Left cardiac atrium (tissue), 4 donors: ENCODE measurements around the gene ZNF205. TPM values are rescaled to one million over a fixed set of nuclear protein-coding genes. Genes with fewer than 3 reads are reported as not detected.
"Not testable (repeated sequence)": the region's sequence is repeated elsewhere in the genome, so short reads cannot be mapped to it uniquely, and the experiment has no call there.

Experiments
- ATAC-seq, 2 donors: fragments of 200-7000 bp; cut with Tn5 transposase; one replicate each; pipeline ENCODE4 v1.9.1; 2020; ENCODE audit warnings: mild to moderate bottlenecking in 2 of 2, moderate library complexity in 2 of 2
- DNase-seq: peaks from one replicate; pipeline ENCODE4 v3.0.0-alpha.2; 2020
- intact Hi-C, 2 donors: fragments of 100-400 bp; cut with DNase I; formaldehyde crosslinking; loops; one replicate each; pipeline versions ENCODE4 v1.14.1 to v1.15.1; 2022 to 2023
- total RNA-seq, 2 donors: library from RNA; stranded (reverse); fragmentation: NEBNext Ultra II Directional; extraction: Animal tissue kit (Norgen Biotek cat#: 25700); gene quantifications; one replicate each; pipeline ENCODE4 v1.2.1, GENCODE V29; 2021
- donor health status: DM: no; HTN: yes; CAD: no.
- donor health status: DM: no; HTN: yes; CAD: no; lungs with severe emphysema.
- donor health status: DM: yes; HTN: yes; CAD: no.
- donor health status: Dilated cardiomyopathy.

Gene ZNF205
- total RNA-seq, 2 donors from 2014 or later = 7.0 to 7.2 TPM

GRCh38 chr16:3081957-3082356 is 30.4 kb upstream of the ZNF205 start:
- intact Hi-C loops, ATAC-seq, DNase-seq: not testable (repeated sequence)

GRCh38 chr16:3083408-3083807 is 29.0 kb upstream of the ZNF205 start:
- intact Hi-C loops = not testable (repeated sequence)

GRCh38 chr16:3084491-3084890 is 27.9 kb upstream of the ZNF205 start:
- intact Hi-C loops = no loop called here
- ATAC-seq (no peak), DNase-seq (no peak)

More at GRCh38 chr16:3083408-3083807, 29.0 kb upstream of the ZNF205 start:
- not testable (repeated sequence) for ATAC-seq, DNase-seq

- ATAC-seq (no peak), DNase-seq (no peak)
- intact Hi-C loops = no loop called here
Measured at GRCh38 chr16:3084969-3085670, 27.3 kb upstream of the ZNF205 start.

- no peak for ATAC-seq
- intact Hi-C loops = no loop called here
- DNase-seq = no peak
Measured at GRCh38 chr16:3085868-3086595, 26.4 kb upstream of the ZNF205 start.

GRCh38 chr16:3086596-3087242 is 25.7 kb upstream of the ZNF205 start:
- DNase-seq = no peak
- peak; percentile 41 to 72 for ATAC-seq
- intact Hi-C loops = no loop called here

- DNase-seq = peak; percentile 53
- intact Hi-C loops = no loop called here
- ATAC-seq = peak; percentile 60 to 76
Measured at GRCh38 chr16:3087243-3088235, 24.8 kb upstream of the ZNF205 start.

GRCh38 chr16:3088450-3088849 is 23.9 kb upstream of the ZNF205 start:
- intact Hi-C loops = no loop called here
- ATAC-seq (no peak), DNase-seq (no peak)

- ATAC-seq (no peak), DNase-seq (no peak)
- intact Hi-C loops = no loop called here
Measured at GRCh38 chr16:3088925-3089716, 23.3 kb upstream of the ZNF205 start.

- DNase-seq = no peak
- intact Hi-C loops = no loop called here
- no peak for ATAC-seq
Measured at GRCh38 chr16:3089717-3090592, 22.4 kb upstream of the ZNF205 start.

- no peak for ATAC-seq
- intact Hi-C loops = no loop called here
- DNase-seq = no peak
Measured at GRCh38 chr16:3091551-3091950, 20.8 kb upstream of the ZNF205 start.

- ATAC-seq = no peak
- DNase-seq = no peak
- intact Hi-C loops = no loop called here
Measured at GRCh38 chr16:3092501-3092941, 19.9 kb upstream of the ZNF205 start.

- DNase-seq (no peak), ATAC-seq (no peak)
- intact Hi-C loops = no loop called here
Measured at GRCh38 chr16:3094289-3095027, 17.9 kb upstream of the ZNF205 start.

- no peak for DNase-seq
- ATAC-seq = peak; percentile 7 to 24
Measured at GRCh38 chr16:3095869-3096268, 16.5 kb upstream of the ZNF205 start.

GRCh38 chr16:3096362-3096761 is 16.0 kb upstream of the ZNF205 start:
- ATAC-seq = no peak
- intact Hi-C loops = no loop called here
- no peak for DNase-seq

More at GRCh38 chr16:3095869-3096268, 16.5 kb upstream of the ZNF205 start:
- intact Hi-C loops = no loop called here

GRCh38 chr16:3097266-3097665 is 15.1 kb upstream of the ZNF205 start:
- ATAC-seq (no peak), DNase-seq (no peak)
- intact Hi-C loops = no loop called here
